ENCODE measurements around the gene COL15A1. TPM values are rescaled to one million over a fixed set of nuclear protein-coding genes. Genes with fewer than 3 reads are reported as not detected.

The COL15A1 gene
- total RNA-seq, 1 experiment from 2014 or later, result 0.10 TPM

GRCh38 chr9:98922721-98923435 lies 20.8 kb upstream of the COL15A1 start:
- Histone ChIP-seq H3K36me3 (ENCODE audit: control insufficient read depth, insufficient read depth, low read length) (no peaks in the 10 kb centered on the region), H3K9me3 (ENCODE audit: control insufficient read depth, insufficient read depth, low read depth, low read length) (no peaks in the 10 kb centered on the region), H3K4me3 (ENCODE audit: low read depth in 2 of 2, low read length in 2 of 2) (no peak overlapping the region), H3K27ac (ENCODE audit: low read length) (no peak overlapping the region), H3K27me3 (ENCODE audit: control insufficient read depth, insufficient read depth, low read length) (no peaks in the 10 kb centered on the region), H3K4me1 (ENCODE audit: control insufficient read depth, insufficient read depth, low read length) (no peaks in the 10 kb centered on the region)
- TF ChIP-seq SIN3A (IDR thresholded peaks at IDR 0.05; ENCODE audit: borderline replicate concordance, insufficient read depth, low read depth, low read length), result no peak
- TF ChIP-seq REST (IDR thresholded peaks at IDR 0.05; ENCODE audit: insufficient read depth in 1 of 2, low read depth in 2 of 2, low read length in 1 of 2), result no peak
- no peak for TF ChIP-seq TCF7L2 (IDR thresholded peaks at IDR 0.05; ENCODE audit: low read depth, low read length)
- no peak for TF ChIP-seq POLR2AphosphoS5 (IDR thresholded peaks at IDR 0.05; ENCODE audit: low read depth, low read length)
- TF ChIP-seq, protein P1, sequence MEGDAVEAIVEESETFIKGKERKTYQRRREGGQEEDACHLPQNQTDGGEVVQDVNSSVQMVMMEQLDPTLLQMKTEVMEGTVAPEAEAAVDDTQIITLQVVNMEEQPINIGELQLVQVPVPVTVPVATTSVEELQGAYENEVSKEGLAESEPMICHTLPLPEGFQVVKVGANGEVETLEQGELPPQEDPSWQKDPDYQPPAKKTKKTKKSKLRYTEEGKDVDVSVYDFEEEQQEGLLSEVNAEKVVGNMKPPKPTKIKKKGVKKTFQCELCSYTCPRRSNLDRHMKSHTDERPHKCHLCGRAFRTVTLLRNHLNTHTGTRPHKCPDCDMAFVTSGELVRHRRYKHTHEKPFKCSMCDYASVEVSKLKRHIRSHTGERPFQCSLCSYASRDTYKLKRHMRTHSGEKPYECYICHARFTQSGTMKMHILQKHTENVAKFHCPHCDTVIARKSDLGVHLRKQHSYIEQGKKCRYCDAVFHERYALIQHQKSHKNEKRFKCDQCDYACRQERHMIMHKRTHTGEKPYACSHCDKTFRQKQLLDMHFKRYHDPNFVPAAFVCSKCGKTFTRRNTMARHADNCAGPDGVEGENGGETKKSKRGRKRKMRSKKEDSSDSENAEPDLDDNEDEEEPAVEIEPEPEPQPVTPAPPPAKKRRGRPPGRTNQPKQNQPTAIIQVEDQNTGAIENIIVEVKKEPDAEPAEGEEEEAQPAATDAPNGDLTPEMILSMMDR (IDR thresholded peaks at IDR 0.05), result no peak
- ATAC-seq (no peak), DNase-seq (ENCODE audit: low read depth, low spot score) (no peak)
- in situ Hi-C loops (cut with HindIII; ENCODE audit: low pct_unique_long_range_greater_than_20kb, low sequenced_read_pairs) (no loop called here), intact Hi-C loops (cut with micrococcal nuclease; ENCODE audit: unreplicated experiment) (no loop called here)
- CTCF ChIA-PET, result no interaction called here
- POLR2A ChIA-PET, result no interaction called here
- no TSS peak for BruUV-seq (replicated peaks)

DNA sequence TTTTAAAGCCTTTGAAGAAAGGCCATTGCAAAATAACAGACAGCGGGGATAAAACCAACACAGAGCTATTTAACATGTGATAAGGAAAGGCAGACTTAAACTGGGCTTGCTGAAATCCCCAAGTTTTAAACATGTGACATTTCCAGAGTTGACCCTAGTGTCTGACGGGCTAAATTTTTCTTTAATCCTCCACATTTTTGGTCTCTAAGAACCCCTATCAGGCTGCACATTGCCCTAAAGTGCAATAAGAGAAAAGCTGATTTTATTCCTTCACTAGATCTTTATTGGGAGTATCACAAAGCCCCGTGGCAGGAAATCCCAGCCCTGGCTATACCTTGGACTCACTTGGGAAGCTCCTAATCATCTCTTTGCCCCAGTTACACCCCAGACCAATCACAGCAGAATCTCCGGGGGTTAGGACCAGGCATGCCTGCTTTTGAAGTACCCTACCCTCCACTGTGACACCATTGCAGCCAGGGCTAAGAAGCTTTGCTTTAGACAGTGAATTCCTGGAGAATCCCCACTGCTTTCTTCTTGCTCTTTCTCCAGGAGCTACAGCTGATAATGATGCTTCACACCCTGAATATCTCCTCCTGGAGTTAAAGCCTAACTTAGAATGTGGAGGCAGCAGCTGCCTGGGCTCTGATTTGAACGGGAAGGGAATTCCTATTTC lies 20.1 kb upstream of the COL15A1 start:
- ATAC-seq (no peak), DNase-seq (ENCODE audit: low read depth, low spot score) (no peak)
- Histone ChIP-seq H3K9me3 (ENCODE audit: control insufficient read depth, insufficient read depth, low read depth, low read length) (no peaks in the 10 kb centered on the region), H3K27me3 (ENCODE audit: control insufficient read depth, insufficient read depth, low read length) (no peaks in the 10 kb centered on the region; the same call in 1 of the 2 replicates), H3K36me3 (ENCODE audit: control insufficient read depth, insufficient read depth, low read length) (no peaks in the 10 kb centered on the region), H3K4me1 (ENCODE audit: control insufficient read depth, insufficient read depth, low read length) (no peaks in the 10 kb centered on the region), H3K4me3 (ENCODE audit: low read depth in 2 of 2, low read length in 2 of 2) (no peak overlapping the region), H3K27ac (ENCODE audit: low read length) (no peak overlapping the region)
- in situ Hi-C loops (cut with HindIII; ENCODE audit: low pct_unique_long_range_greater_than_20kb, low sequenced_read_pairs), result no loop called here
- BruUV-seq (replicated peaks), result no TSS peak
- intact Hi-C loops (cut with micrococcal nuclease; ENCODE audit: unreplicated experiment), result no loop called here
- ChIA-PET CTCF (no interaction called here), POLR2A (no interaction called here)
- TF ChIP-seq REST (IDR thresholded peaks at IDR 0.05; ENCODE audit: insufficient read depth in 1 of 2, low read depth in 2 of 2, low read length in 1 of 2), result no peak
- TF ChIP-seq SIN3A (IDR thresholded peaks at IDR 0.05; ENCODE audit: borderline replicate concordance, insufficient read depth, low read depth, low read length), result no peak
- TF ChIP-seq, protein P1 (IDR thresholded peaks at IDR 0.05), result no peak
- no peak for TF ChIP-seq TCF7L2 (IDR thresholded peaks at IDR 0.05; ENCODE audit: low read depth, low read length)
- no peak for TF ChIP-seq POLR2AphosphoS5 (IDR thresholded peaks at IDR 0.05; ENCODE audit: low read depth, low read length)

Measured in Panc1 (cell line).